NCI-H1048 (cell line): Measurements from ENCODE around the gene AKAP13.

Source experiments
- DNase-seq: peaks from one replicate; lab custom pipeline; 2025; lab: John Stamatoyannopoulos, UW

AKAP13 gene

DNA sequence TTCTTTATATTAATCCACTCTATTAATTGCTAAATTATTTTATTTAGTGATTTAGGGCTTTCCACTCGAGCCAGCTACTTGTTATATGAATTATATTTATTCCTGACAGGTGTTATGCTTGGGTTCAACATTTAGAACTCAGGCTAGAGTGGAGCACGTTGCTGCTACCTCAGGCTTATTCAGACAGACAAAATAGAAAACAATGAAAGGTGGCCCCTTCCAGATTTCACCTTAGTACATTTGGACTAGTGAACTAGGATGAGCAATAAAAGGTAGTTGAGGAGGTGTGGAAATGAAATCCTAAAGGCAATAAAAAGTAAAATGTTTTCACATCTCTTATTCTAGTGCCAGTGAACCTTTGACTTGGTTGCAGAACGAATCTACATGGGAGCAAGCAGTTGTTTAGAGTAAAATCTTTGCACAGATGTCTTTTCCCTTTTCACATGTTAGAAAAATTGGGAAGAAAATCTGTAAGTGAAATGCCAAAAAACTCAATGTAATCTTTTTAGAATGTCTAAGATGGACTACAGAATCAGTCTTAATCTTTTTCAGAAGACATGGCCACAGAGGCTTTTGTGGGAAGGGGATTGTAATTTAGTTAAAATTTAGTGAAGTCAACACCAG is 63.8 kb downstream of the AKAP13 start:
- DNase-seq = no peak

- DNase-seq = no peak
Measured at GRCh38 chr15:85445361-85445760, 65.0 kb downstream of the AKAP13 start.

GRCh38 chr15:85451099-85451700 is 70.8 kb downstream of the AKAP13 start:
- DNase-seq = no peak

- DNase-seq = no peak
Measured at GRCh38 chr15:85452436-85452835, 72.0 kb downstream of the AKAP13 start.

DNA sequence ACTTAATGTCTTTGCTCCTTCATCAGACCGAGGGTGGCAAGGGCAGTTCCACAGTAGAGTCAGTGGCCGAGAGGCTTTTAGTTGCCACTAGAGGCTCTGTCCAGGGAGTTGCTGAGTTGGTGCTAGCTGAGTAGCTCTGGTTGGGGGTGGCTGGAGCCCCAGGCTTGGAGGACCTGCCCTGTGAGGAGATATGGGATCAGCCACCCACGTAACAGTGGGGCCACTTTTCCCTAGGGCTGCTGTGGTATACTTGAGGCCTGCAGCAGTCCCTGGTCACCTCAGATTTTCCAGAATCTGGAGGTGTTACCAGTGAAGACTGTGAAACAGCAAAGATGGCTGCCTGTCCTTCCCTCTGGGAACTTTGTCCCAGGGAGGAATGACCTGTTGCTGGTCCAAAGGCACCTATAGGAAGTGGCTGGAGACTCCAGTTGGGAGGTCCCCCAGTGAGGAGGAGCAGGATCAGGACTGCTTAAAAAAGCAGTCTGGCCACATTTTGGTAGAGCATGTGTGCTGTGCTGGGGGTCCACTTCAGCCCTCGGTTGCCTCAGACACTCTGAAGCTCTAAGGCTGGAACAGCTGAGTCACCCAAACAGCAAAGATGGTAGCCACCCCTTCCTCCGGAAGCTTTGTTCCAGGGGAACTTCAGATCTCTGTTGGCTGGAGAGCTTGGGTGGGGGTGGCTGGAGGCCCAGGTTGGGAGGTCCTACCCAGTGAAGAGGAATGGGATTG is 72.9 kb downstream of the AKAP13 start:
- no peak for DNase-seq

- DNase-seq = no peak
Measured at GRCh38 chr15:85454403-85454802, 74.0 kb downstream of the AKAP13 start.

DNA sequence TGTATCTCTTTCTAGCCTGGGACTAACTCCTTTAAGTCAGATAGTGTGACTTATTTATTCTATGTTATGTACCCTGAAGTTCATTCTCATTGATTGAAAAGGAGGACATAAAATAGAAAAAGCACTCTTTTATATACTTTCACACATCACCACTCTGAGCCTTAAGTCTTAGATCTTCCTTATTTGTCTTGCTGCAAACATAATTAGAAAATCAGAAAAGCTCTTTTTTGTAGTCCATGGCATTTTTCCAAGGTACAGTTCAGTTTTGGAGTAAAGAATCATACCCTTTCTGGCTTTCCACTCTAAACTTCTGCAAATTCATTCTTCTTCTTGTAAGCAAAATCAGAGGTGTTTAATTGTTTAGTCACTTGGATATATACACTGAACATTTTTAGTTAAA is 75.5 kb downstream of the AKAP13 start:
- no peak for DNase-seq

- DNase-seq = no peak
Measured at GRCh38 chr15:85456798-85457197, 76.4 kb downstream of the AKAP13 start.

- DNase-seq = no peak
Measured at GRCh38 chr15:85457392-85457968, 77.1 kb downstream of the AKAP13 start.

DNA sequence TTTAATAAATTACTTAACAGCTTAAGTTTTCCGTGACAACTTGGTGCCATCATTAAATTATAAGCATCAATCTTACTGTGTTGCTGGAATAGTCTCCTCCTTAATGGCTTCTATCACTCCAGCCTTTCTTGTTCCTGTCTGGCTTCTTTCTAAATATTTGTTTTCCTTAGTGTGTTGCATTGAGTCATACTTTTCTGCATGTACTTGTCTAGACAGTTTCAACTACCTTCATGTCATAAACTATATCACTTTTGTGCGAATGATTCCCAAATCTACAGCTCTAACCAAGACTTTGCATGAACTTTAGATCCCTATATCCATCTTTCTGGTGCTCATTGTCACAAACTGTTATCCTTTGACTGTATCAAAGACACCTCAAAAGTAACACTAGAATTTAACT is 78.4 kb downstream of the AKAP13 start:
- no peak for DNase-seq

- DNase-seq = no peak
Measured at GRCh38 chr15:85462029-85462428, 81.6 kb downstream of the AKAP13 start.

- DNase-seq = no peak
Measured at GRCh38 chr15:85463276-85463892, 83.0 kb downstream of the AKAP13 start.

DNA sequence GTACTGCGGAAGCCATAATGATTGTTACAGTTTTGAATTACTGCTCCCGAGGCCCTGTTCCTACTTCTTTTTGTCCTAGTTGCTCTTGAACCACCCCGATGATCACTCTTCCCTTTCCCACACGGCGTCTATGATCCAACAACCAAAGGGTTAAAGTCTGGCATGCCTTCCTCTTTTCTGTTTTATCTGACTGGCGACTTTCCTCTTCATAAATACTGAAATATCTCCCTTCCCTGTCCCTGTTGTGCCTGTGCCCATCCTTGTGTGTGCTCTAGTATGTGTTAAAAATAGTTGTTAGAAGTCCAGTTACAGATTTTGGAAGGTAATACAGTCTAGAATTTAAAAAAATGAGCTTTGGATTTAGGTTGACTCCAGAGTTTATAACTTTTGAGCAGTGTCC is 83.6 kb downstream of the AKAP13 start:
- DNase-seq = no peak

GRCh38 chr15:85464471-85464870 is 84.1 kb downstream of the AKAP13 start:
- no peak for DNase-seq

- no peak for DNase-seq
Measured at GRCh38 chr15:85470563-85471271, 90.3 kb downstream of the AKAP13 start.

- DNase-seq = no peak
Measured at GRCh38 chr15:85472349-85472748, 91.9 kb downstream of the AKAP13 start.

DNA sequence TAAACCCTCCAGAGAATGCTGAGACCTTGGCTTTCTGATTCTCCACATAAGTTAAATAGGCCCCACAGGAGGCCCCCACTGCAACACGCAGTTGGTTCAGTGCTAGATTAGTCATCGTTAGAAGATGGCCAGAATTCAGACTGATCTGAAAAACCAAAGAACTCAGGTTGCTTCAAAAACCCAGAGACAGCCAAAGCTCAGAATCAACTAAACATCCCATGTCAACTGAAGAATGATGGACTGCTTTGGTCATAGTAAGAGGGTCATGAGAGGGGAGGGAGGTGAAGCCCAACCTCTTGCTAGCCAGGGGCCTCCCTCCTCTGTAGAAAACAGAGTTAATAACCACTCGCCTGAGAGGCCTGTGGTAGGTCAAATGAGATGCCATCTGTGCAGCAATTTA is 93.1 kb downstream of the AKAP13 start:
- DNase-seq = no peak

GRCh38 chr15:85474700-85475316 is 94.4 kb downstream of the AKAP13 start:
- DNase-seq = no peak

GRCh38 chr15:85475317-85475701 is 94.9 kb downstream of the AKAP13 start:
- DNase-seq = no peak

DNA sequence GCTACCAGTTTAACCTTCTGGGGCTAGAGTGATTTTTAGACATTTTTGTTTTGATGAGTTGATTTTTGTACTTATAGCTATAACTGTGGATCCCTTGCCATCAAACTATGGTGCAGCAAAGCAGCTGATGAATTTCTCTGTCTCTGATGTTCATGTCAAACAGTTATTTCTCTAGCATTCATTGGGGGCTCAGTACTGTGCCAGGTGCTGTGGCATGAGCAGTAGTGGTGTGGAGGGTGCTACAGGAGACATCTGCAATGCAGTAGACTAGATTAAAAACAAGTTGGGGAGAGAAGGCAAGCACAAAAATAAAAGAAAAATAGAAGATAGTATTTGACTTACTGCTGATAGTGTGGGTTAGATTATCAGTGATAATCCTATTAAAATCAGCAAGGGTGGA is 95.3 kb downstream of the AKAP13 start:
- DNase-seq = no peak

DNA sequence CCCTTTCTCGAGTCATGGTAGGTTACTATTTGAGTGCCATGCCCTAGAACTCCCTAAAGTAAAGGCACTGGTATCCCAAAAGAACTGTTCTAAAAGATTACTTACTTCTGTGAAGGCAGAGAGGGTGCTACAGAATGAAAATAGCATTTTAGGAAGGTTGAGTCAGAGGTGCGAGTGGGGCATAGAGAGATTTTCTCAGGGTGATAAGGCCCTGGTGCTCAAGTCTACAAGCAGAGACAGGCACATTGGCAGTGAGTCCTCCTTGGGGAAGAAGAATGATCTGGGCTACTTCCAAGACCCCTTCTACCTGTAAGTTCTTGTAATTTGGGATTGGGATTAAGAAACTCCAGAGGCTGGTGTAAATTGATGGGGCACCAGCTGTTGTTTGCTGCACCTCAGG is 96.7 kb downstream of the AKAP13 start:
- no peak for DNase-seq

GRCh38 chr15:85477730-85478129 is 97.3 kb downstream of the AKAP13 start:
- no peak for DNase-seq
